ENCODE measurements around the gene ADI1. TPM values are rescaled to one million over a fixed set of nuclear protein-coding genes. Genes with fewer than 3 reads are reported as not detected.
"Not testable (repeated sequence)": the region's sequence is repeated elsewhere in the genome, so short reads cannot be mapped to it uniquely, and the experiment has no call there.

The ADI1 gene
- total and polyA plus RNA-seq, 2 of the 8 experiments (the other 6 are each of a cell fraction or from before 2014, with no cell fraction given) = 12.2 to 40.2 TPM

GRCh38 chr2:3454005-3454404 is 65.3 kb downstream of the ADI1 start:
- not testable (repeated sequence) for H3K23ac ChIP-seq (ENCODE audit: insufficient read length); H3K79me2 ChIP-seq (ENCODE audit: control insufficient read depth in 1 of 2, insufficient read depth in 2 of 2, low read length in 2 of 2); H3K9me3 ChIP-seq (ENCODE audit: insufficient read depth in 2 of 2, low read depth in 1 of 2, low read length in 1 of 2); H2BK120ac ChIP-seq (replicated peaks; ENCODE audit: low read depth, low read length); H2BK15ac ChIP-seq (ENCODE audit: low read length); H3K4me1 ChIP-seq (replicated peaks in 1 of 4; ENCODE audit: control insufficient read depth in 3 of 4, insufficient read depth in 4 of 4, low read length in 3 of 4); H4K8ac ChIP-seq (ENCODE audit: extremely low read depth, insufficient read depth, low read length); H3K9ac ChIP-seq (replicated peaks in 1 of 4; ENCODE audit: extremely low read depth in 1 of 4, low read depth in 3 of 4, low read length in 3 of 4); H4K20me1 ChIP-seq (replicated peaks in 1 of 2; ENCODE audit: control insufficient read depth in 1 of 2, insufficient read depth in 2 of 2, low read length in 2 of 2); H3K27me3 ChIP-seq (replicated peaks in 1 of 4; ENCODE audit: control insufficient read depth in 3 of 4, extremely low read depth in 1 of 4, insufficient read depth in 3 of 4, low read length in 3 of 4); H2BK12ac ChIP-seq (ENCODE audit: low read depth, low read length); H2BK20ac ChIP-seq (ENCODE audit: low read length); H3K27ac ChIP-seq (ENCODE audit: low read depth, low read length); H3K18ac ChIP-seq (ENCODE audit: extremely low read depth, low read length); H3K23me2 ChIP-seq (ENCODE audit: low read depth, low read length); H2AFZ ChIP-seq (ENCODE audit: low read length); FAIRE-seq; H3K14ac ChIP-seq (ENCODE audit: insufficient read length); H4K91ac ChIP-seq (replicated peaks; ENCODE audit: insufficient read length, low read length); H3K4me2 ChIP-seq (ENCODE audit: insufficient read depth in 1 of 2, low read depth in 2 of 2, low read length in 2 of 2); H2AK5ac ChIP-seq (ENCODE audit: low read depth, low read length); H3K4me3 ChIP-seq (ENCODE audit: extremely low read depth in 1 of 4, insufficient read depth in 2 of 4, low read depth in 3 of 4, low read length in 4 of 4); H2BK5ac ChIP-seq (ENCODE audit: low read depth, low read length); H3K79me1 ChIP-seq (ENCODE audit: low read depth, low read length); H4K5ac ChIP-seq (ENCODE audit: insufficient read length, low read depth, low read length); H3K56ac ChIP-seq (replicated peaks; ENCODE audit: insufficient read length, low read depth, low read length); H3K4ac ChIP-seq (replicated peaks; ENCODE audit: insufficient read length, low read depth, low read length); H3K36me3 ChIP-seq (ENCODE audit: control insufficient read depth in 2 of 4, insufficient read depth in 4 of 4, low read length in 3 of 4)
- ChIA-PET CTCF (ENCODE audit: partially characterized antibody) (interaction anchor here (1.2 to 5.4 kb wide), 4 partner anchors 9 to 30 kb away, joined by 3 to 51 read pairs (median 26); no protein-coding TSS in a partner anchor), POLR2A (ENCODE audit: partially characterized antibody) (interaction anchor here (1.4 kb wide), 1 partner anchor 9 kb away, joined by 3 read pairs; no protein-coding TSS in a partner anchor)
- 88% methylated on average over 6 of the region's 6 CpGs; no CpG with 5 or more reads in 1 of the 2 experiments for WGBS, 2 experiments (ENCODE audit: extremely low coverage in 1 of 2, insufficient coverage in 1 of 2, insufficient read length in 1 of 2, insufficient replicate concordance in 2 of 2, low coverage in 1 of 2, low lambda C conversion rate in 2 of 2, missing lambda C conversion rate in 1 of 2)
- peak in 1 of 2 experiments; percentile 14 for DNase-seq (ENCODE audit: low read depth in 1 of 2, low spot score in 2 of 2)

All from H1 (cell line).